ENCODE measurements around the gene GOSR1.

- TF ChIP-seq REST (IDR thresholded peaks at IDR 0.05) = no peak
- TF ChIP-seq FOSL2 (IDR thresholded peaks at IDR 0.05) = no peak
- TF ChIP-seq FOSL2 (CRISPR knock-in tag; IDR thresholded peaks at IDR 0.05) = no peak
- no peak for TF ChIP-seq CTCF (IDR thresholded peaks at IDR 0.05)
- no peak for TF ChIP-seq CEBPB (IDR thresholded peaks at IDR 0.05)
Measured at GRCh38 chr17:30458371-30458770, 18.8 kb upstream of the GOSR1 start.
